LoVo (cell line): ENCODE measurements around the gene TXNL4A.

Source experiments
- DNase-seq: peaks from one replicate; pipeline ENCODE4 v3.0.0-alpha.2; 2016; ENCODE audit warnings: low spot score

TXNL4A gene

DNA sequence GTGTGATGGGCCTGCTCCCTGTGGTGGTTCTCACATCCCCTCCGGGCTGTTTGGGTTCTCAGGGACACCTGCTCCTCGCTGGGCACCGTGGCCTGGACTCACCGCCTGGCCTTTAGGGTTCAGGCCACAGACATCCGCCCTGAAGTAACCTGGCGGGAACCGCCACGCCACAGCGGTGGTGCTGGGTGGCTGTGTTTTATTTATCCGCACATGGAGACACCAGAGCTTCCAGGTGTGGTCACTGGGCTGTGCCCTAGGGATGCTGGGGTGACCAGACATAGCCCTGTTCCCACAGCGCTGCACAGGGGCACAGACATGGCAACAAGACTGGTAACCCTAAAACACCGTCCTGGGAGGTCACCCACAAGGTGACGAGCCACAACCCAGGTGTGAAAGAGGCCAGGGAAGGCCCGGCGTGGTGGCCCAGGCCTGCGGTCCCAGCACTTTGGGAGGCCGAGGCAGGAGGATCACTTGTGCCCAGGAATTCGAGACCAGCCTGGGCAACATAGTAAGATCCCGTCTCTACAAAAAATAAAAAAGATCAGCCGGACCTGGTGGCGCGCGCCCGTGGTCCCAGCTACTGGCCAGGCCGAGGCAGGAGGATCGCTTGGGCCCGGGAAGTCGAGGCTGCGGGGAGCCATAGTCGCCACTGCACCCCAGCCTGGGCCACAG is 24.6 kb downstream of the TXNL4A start:
- DNase-seq, result no peak

DNA sequence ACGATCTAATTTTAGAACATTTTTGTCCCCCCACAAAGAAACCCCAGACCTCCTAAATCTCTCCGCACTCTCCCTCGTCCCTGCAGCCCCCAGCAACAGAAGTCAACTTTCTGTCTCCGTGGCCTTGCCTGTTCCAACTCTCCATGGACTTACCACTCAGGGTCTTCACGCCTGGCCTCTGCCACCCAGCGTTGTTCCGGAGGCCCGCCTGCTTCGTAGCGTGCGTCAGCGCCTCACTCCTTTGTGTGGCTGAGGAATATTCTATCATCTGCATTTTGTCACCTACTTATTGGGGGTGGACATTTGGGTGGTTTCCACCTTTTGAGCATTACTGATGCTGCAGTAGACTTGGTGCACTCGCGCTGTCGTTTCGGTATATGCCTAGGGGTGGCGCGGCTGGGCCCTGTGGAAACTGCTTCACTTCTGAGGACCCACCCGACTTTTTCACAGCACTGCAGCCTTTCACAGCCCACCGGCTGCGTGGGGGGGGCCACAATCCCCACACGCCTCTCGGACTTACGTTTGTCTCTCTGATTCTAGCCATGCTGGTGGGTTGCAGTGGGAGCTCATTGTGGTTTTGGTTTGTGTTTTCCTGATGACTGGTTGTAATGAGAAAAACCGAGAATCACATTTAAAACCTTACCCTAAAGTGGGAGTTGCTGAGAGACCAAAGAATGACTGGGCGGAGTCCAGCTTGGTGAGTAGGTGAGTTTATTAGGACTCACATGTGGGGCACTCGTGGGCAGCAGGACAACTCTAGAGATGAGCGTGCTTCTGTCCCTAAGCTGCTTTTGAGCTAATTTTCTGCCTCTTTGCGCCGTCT is 25.3 kb downstream of the TXNL4A start:
- peak; percentile 13 for DNase-seq

DNA sequence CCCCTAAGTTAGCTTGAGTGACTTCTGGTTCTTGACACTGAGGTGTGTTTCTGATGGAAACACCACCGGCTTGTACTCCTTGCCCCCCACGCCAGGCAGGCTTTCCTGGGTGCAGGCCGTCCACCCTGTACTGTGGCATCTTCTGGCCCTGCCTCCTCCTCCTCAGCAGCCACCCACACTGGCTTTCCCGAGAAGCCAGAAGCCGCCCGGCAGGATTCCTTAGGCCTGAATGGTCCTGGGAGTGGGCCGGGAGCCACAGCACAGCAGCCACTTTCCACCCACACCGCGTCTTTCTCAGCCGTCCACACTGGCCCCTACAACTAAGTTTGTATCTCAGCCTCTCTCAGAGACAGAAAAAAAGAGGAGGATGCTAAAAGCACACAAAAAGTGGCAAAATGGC is 26.1 kb downstream of the TXNL4A start:
- DNase-seq, result no peak

DNA sequence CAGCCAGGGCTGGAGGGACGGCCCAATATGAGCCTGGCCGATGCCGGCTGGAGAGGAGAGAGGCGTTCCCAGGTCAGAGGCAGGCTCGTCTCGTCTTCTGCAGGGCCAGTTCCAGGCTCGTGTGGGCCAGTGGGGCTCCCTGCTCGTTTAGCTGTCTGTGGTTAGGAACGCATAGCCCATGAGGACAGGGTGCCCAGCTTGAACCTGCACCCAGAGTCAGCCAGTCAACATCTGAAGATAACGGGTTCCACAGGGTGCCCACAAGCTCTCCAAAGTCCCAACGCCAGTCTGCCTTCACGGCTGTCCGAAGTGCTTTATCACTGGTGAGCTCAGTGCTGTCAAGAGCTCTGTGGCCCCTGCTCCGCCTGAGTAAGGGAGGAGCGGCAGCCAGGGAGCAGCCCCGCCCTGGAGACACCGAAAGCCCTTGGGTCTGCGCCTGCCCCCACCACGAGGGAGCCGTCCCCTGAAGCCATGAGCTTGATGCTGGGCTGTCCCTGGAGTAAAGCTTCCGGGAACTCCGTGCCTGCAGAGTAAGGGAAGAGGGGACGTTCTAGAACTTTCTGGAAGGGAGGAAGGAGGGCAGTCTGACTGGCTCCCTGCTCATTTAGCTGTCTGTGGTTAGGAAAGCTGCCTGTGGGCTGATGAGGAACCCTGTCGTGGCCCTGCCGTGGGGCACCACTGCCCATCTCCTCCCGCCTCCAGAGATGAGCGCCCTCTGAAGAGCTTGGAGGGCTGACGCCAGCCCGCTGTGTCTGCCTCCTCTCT is 26.7 kb downstream of the TXNL4A start:
- no peak for DNase-seq

DNA sequence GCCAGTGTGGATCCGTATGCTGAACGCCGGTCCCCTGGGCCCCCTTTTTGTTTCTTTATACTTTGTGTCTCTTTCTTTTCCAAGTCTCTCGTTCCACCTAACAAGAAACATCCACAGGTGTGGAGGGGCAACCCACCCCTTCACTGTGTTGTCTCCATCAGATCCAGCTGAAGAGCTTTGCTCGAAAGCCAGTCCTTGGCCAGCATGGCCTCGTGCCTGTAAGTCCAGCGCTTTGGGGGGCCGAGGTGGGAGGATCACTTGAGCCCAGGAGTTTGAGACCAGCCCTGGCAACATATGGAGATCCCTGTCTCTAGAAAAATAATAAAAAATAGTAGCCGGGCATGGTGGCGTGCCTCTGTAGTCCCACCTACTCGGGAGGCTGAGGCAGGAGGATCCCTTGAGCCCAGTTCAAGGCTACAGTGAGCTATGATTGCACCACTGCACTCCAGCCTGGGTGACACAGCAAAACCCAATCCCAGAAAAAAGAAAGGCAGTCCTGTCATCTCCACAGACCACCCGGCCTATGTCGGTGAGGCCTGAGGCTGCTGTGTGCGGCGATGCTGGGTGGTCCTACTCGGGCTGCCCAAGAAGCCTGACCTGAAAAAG is 27.3 kb downstream of the TXNL4A start:
- no peak for DNase-seq

DNA sequence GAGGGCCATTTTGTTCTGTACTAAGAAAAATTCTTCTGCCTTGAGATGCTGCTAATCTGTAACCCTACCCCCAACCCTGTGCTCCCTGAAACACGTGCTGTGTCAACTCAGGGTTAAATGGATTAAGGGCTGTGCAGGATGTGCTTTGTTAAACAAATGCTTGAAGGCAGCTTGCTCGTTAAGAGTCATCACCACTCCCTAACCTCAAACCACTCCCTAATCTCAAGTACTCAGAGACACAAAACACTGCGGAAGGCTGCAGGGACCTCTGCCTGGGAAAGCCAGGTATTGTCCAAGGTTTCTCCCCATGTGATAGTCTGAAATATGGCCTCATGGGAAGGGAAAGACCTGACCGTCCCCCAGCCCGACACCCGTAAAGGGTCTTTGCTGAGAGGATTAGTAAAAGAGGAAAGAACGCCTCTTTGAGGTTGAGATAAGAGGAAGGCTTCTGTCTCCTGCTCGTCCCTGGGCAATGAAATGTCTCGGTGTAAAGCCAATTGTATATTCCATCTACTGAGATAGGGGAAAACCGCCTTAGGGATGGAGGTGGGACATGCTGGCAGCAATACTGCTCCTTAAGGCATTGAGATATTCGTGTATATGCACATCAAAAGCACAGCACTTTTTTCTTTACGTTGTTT is 28.1 kb downstream of the TXNL4A start:
- peak; percentile 55 for DNase-seq

DNA sequence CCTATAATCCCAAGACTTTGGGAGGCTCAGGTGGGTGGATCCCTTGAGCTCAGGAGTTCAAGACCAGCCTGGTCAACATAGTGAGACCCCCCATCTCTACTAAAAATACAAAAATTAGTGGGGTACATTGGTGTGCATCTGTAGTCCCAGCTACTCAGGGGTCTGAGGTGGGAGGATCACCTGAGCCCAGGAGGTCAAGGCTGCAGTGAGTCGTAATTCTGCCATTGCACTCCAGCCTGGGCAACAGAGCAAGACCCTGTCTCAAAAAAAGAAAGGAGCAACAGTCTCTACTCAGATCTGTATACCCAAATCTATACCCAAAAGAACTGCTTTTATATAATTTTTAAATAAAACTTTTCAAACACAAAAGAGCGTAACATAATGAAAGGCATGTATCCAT is 29.4 kb downstream of the TXNL4A start:
- DNase-seq, result no peak

DNA sequence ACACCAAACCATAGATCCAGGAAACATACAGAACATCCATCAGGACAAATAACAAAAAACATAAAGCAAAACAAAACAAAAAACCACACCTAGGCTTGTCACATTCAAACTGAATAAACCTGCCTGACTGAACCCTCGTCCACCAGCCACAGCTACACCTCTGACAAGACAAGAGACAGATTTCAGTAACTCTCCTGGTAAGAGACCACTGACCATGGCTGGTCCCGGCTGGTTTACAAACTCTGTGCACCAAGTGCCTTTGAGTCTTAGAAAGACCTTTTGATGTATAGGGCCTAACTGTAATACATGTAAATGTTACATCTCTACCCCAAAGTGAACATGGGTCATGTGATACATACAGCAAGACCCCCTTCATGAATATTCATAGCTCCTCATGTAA is 32.1 kb downstream of the TXNL4A start:
- DNase-seq, result no peak

DNA sequence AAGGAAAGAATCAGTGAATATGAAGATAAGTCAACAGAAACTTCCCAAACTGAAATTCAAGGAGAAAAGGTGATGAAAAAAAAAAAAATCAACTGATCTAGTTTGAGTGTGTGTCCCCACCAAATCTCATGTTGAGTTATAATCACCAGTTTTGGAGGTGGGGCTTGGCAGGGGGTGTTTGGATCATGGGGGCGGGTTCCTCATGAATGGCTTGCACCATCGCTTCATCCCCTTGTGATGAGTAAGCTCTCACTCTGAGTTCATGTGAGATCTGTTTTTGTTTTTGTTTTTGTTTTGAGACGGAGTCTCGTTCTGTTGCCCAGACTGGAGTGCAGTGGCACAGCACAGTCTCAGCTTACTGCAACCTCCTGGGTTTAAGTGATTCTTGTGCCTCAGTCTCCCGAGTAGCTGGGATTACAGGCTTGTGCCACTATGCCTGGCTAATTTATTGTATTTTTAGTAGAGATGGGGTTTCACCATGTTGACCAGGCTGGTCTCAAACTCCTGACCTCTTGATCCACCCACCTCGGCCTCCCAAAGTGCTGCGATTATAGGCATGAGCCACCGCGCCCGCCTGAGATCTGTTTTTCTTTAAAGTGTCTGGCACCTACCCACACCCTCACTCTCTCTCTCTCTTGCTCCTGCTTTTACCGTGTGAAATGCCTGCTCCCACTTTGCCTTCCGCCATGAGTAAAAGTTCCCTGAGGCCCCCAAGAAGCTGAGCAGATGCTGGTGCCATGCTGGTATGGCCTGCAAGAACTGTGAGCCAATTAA is 32.9 kb downstream of the TXNL4A start:
- no peak for DNase-seq

DNA sequence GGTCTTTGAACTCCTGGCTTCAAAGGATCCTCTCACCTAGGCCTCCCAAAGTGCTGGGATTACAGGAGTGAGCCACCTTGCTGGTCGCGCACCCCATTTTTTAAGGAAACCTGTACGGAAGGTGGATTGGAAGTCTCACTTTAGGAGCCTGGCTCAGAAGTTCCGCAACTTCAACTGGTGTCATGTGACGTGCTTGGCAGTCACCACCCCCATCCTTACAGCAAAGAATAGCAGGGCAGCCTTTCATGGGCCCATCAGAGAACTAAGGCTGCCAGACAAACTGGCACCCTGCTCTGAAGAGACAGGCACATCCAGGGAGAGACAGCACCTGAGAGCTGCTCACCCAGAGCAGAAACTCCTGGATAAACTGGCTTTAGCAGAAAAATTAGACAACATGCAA is 33.6 kb downstream of the TXNL4A start:
- no peak for DNase-seq

DNA sequence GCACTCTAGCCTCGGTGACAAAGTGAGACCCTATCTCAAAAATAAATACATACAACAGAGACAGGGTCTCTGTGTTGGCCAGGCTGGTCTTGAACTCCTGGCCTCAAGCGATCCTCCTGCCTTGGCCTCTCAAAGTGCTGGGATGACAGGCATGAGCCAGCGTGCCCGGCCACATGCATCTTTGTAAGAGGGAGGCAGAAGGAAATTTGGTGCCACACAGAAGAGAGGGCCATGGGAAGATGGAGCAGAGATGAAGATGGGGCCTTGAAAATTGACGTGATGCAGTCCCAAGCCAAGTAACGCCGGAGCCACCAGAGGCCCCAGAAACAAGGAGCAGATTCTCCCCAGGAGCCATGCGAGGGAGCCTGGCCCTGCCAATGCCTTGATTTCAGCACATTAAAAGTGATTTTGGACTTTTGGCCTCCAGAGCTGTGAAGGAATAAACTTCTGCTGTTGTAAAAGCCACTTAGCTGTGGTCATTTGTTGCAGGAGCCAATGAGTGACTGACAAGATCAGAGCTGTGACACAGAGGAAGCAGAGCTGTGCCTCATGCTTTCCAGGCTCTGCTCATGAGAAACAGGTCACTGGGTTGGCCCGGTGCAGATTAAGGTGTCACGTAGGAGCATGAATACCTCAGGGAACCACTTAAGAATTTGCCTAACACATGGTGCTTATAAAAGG is 34.3 kb downstream of the TXNL4A start:
- no peak for DNase-seq

DNA sequence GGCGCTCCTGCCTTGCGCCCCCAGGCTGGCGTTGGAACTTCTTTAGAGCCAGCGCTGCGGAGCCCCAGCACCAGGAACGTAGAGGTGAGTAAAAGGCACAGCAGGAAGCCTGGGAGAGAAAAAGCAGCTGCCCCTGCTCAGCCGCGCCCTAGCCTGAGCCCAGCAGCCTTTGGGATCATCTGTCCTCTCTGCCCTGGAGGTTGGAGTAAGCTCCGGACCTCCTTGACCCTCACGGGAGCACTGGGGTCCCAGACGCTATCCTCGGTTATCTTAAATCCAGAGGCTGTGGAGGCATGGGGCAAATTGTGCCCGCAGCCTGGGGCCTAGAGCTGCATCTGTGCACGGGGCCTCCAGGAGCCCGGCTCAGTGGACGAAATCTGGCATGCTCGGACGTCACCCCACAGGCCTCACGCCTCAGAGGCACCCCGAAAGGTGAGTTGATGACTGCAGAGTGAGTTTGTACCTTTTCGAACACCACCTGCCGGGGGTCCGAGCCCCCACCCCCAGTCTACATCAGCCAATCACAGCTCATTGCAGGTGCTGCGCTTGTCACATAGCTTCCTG is 35.3 kb downstream of the TXNL4A start:
- DNase-seq, result no peak

DNA sequence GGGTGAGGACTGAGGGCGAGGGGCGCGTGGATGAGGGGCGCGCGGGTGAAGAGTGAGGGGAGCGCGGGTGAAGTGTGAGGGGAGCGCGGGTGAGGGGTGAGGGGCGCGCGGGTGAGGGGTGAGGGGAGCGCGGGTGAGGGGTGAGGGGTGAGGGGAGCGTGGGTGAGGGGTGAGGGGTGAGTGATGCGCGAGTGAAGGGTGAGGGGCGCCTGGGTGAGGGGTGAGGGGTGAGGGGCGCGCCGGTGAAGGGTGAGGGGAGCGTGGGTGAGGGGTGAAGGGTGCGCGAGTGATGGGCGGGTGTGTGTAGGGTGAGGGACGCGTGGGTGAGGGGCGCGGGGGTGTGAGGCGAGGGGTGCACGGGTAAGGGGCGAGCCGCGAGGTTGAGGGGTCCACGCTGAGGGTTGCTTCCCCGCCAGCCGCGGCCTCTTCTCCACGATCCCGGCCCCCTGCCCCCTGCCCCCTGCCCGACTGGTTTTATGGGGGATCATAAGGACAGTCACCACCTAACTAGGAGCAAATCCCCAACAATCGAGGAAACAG is 35.8 kb downstream of the TXNL4A start:
- no peak for DNase-seq

DNA sequence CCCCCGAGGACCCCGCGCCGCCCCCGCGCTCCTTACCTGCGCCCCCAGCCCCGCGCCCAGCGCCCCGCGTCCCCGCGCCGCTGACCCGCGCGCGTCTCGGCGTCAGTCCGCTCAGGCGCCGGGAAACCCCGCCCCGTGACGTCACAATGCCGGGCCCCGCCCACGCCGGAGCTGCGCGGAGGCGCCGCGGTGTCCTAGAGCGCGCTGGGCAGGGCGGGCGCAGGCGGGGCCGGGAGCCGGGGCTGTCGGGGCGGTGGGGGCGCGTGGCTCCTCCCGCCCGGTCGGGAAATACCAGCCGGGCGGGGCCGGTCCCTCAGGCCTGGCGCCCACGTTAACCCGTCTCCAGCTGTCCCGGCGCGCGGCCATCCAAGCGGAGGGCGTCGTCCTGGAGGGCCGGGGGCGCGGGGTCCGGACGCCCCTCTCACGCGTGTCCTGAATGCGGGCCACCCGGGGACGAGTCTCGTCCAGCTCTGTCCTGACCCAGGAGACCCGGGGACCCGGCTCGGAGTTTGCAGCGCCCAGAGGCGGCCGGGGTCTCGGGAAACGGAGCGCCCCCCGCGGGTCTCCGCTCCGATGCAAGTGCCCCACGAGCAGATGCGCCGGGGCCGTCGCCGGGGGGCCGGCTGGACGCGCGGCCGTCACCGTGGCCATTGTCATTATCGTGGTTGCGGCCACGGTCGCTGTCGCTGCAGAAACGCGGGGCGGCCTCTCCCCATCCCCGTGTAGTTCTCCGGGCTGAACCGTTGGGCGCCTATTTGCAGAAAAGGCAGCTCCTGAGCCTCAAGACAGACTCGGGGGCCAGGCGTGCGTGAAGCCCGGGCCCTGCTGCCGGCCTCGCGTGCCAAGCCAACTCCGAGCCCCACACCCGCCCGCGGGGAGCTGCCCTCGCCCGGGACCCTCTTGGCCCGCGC is 36.6 kb downstream of the TXNL4A start, which contains the start of gene SLC66A2:
SLC66A2 (minus strand) TSS at position 109 of the 911 bp plus-strand sequence. CDS start 727 bp downstream, outside the sequence.
- DNase-seq, result peak; percentile 85

DNA sequence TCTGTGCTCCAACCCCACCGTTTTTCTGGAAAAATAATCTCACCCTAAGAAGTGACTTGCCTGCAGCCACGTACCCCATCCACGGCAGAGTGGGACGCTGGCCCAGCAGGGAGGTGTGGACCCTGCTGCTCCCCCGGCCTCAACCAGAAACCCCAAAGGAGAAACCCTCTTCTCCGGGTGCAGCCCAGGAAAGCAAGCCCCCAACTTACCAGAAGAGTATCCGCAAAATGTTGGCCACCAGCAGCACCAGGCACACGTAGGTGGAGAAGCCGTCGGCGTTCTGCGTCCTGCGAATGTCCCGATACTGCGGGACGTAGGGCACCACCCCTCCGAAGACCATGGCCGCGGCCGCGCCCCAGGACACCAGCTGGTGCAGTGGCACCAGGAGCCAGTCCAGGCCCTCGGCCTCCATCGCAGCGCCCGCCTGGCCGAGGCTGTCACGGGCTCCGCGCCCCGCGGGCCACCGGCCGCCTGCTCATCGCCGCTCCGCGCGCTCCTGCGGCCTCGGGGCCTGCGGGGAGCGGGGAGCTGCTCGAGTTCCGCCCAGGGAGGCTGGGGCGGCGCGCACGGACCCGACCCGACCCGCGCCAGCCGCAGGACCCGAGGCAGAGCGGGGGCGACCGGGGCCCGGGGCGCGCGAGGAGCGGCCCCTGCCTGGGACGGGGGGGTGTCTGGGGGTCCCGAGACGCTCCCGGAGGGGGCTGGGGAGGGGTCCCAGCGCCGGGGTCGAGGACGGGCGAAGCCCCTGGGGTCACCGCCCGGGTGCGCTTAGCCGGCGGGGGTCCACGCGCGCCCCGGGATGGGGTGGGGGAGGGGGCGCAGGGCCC is 37.6 kb downstream of the TXNL4A start:
- DNase-seq, result peak; percentile 22

DNA sequence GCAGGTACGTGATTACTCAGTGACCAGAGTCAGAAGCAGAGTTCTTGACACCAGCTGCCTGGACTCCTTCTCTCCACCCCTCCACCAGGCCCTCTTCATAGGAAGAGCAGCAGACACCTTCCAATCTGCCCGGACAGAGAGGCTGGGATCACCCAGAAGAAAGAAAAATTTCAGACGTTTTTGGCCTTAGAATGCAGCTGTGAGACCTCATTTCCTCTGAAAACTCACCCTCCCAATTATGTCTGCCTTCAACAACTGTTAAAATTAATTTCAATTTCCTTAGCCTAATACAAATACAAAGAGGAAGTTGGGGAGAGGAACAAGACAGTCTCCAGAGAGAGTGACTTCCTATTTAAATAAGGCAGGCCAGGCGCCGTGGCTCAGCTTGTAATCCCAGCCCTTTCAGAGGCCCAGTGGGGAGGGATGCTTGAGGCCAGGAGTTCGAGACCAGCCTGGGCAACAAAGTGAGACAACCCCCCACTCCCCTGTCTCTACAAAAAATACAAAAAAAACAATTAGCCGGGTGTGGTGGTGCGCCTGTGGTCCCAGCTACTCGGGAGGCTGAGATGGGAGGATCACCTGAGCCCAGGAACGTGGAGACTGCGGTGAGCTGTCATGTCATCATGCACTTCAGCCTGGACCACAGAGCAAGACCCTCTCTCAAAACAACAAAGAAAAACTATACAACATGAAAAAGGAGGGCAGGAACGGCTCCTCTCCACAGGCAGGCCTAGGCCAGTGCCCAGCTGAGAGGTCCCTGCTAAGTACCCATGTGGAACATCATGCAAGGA is 38.5 kb downstream of the TXNL4A start:
- no peak for DNase-seq
